Keratinocyte (primary cell): Measurements from ENCODE around the gene C8B. TPM values are rescaled to one million over a fixed set of nuclear protein-coding genes. Genes with fewer than 3 reads are reported as not detected.

ENCODE experiments used
- DNase-seq: peaks from one replicate; pipeline ENCODE4 v3.0.0-alpha.2; 2011; ENCODE audit warnings: low read depth, missing footprints, low spot score
- FAIRE-seq: peaks from 2 replicates; lab custom pipeline; 2011; peaks lifted over from hg19 to GRCh38; lab: Jason Lieb, UNC
- H2AFZ ChIP-seq: 2 replicates; pipeline ENCODE4 v1.6.0; 2012; ENCODE audit warnings: low read length, control low read depth, inconsistent platforms; ENCODE audit not compliant: control insufficient read depth
- H3K27ac ChIP-seq: 2 replicates; pipeline ENCODE4 v1.5.1; 2011; ENCODE audit warnings: low read length; ENCODE audit not compliant: control insufficient read depth, insufficient read depth
- H3K27me3 ChIP-seq: 3 replicates; pipeline ENCODE4 v1.6.0; 2011; ENCODE audit warnings: low read length; ENCODE audit not compliant: control insufficient read depth, insufficient read depth; ENCODE audit errors: extremely low read depth
- H3K36me3 ChIP-seq, 2 experiments: 2 replicates in 1 of 2; 3 replicates in 1 of 2; pipeline ENCODE4 v1.5.1; 2011; ENCODE audit warnings: low read length in 2 of 2, mild to moderate bottlenecking in 1 of 2; ENCODE audit not compliant: control insufficient read depth in 2 of 2, insufficient read depth in 2 of 2; ENCODE audit errors: extremely low read depth in 1 of 2
- H3K4me1 ChIP-seq: 3 replicates; pipeline ENCODE4 v1.5.1; 2011; ENCODE audit warnings: low read length; ENCODE audit not compliant: control insufficient read depth, insufficient read depth; ENCODE audit errors: extremely low read depth
- H3K4me2 ChIP-seq: 3 replicates; pipeline ENCODE4 v1.6.0; 2011; ENCODE audit warnings: low read depth, low read length; ENCODE audit not compliant: control insufficient read depth, insufficient read depth; ENCODE audit errors: extremely low read depth
- H3K4me3 ChIP-seq, 3 experiments: fragments of 200-600 bp in 1 of 3; sonication (generic) in 1 of 3; 2 replicates in 2 of 3; 3 replicates in 1 of 3; pipeline ENCODE4 v1.5.1; 2011 to 2016; ENCODE audit warnings: low read length in 3 of 3, mild to moderate bottlenecking in 3 of 3, control low read depth in 2 of 3, inconsistent platforms in 1 of 3, low read depth in 1 of 3, mixed read lengths in 1 of 3, mixed run types in 1 of 3, moderate library complexity in 1 of 3; ENCODE audit not compliant: control insufficient read depth in 2 of 3, insufficient read depth in 2 of 3; ENCODE audit errors: extremely low read depth in 1 of 3
- H3K79me2 ChIP-seq: 2 replicates; pipeline ENCODE4 v1.6.0; 2012; ENCODE audit warnings: low read length; ENCODE audit not compliant: control insufficient read depth, insufficient read depth
- H3K9ac ChIP-seq: 3 replicates; pipeline ENCODE4 v1.6.0; 2011; ENCODE audit warnings: low read length; ENCODE audit not compliant: control insufficient read depth, insufficient read depth; ENCODE audit errors: extremely low read depth
- H3K9me1 ChIP-seq: 3 replicates; pipeline ENCODE4 v1.6.0; 2011; ENCODE audit warnings: low read length; ENCODE audit not compliant: control insufficient read depth, insufficient read depth; ENCODE audit errors: extremely low read depth
- H3K9me3 ChIP-seq: 2 replicates; pipeline ENCODE4 v1.5.1; 2012; ENCODE audit warnings: low read depth, low read length; ENCODE audit not compliant: control insufficient read depth
- H4K20me1 ChIP-seq: 3 replicates; pipeline ENCODE4 v1.6.0; 2011; ENCODE audit warnings: low read length; ENCODE audit not compliant: control insufficient read depth, insufficient read depth; ENCODE audit errors: extremely low read depth
- CTCF ChIP-seq, 3 experiments: IDR thresholded peaks in 1 of 3; conservative IDR thresholded peaks in 1 of 3; optimal IDR thresholded peaks in 1 of 3; 2 replicates in 2 of 3; 3 replicates in 1 of 3; pipeline versions ENCODE3 to v1.5.1; 2011; ENCODE audit warnings: low read length in 3 of 3, mild to moderate bottlenecking in 3 of 3, moderate library complexity in 2 of 3, control low read depth in 1 of 3, inconsistent platforms in 1 of 3; ENCODE audit not compliant: insufficient read depth in 2 of 3; ENCODE audit errors: extremely low read depth in 1 of 3
- EZH2 ChIP-seq: IDR thresholded peaks from one replicate; pipeline ENCODE4 v1.6.1; 2012; ENCODE audit warnings: inconsistent platforms, mild to moderate bottlenecking, low read length, moderate library complexity
- dilution Hi-C: fragments of 300-500 bp; cut with MboI; formaldehyde crosslinking; loops from one replicate; pipeline ENCODE4 v1.7.0; 2020; ENCODE audit warnings: low sequenced_read_pairs; ENCODE audit not compliant: extremely low pct_ligation_motif_present
- polyA plus RNA-seq, 5 experiments: library from polyadenylated mRNA; depleted of rRNA in 3 of 5; stranded (reverse) in 3 of 5; stranded (forward) in 1 of 5; unstranded in 1 of 5; fragments of >200 nt; gene quantifications; 1 replicate in 1 of 5; 2 replicates in 3 of 5; 3 replicates in 1 of 5; pipeline versions ENCODE4 v1.2.1 to v1.2.3, GENCODE V29; 2011 to 2012; ENCODE audit warnings: missing spikeins in 2 of 5, low read depth in 1 of 5, low replicate concordance in 1 of 5

Gene C8B
- polyA plus RNA-seq, 1 donor (not counting 4 experiments of a cell fraction or from before 2014, with no cell fraction given), result 0.04 TPM

- Histone ChIP-seq H3K27me3 (no peaks in the 10 kb centered on the region), H3K9me3 (no peaks in the 10 kb centered on the region), H3K9me1 (no peaks in the 10 kb centered on the region), H3K79me2 (no peaks in the 10 kb centered on the region), H3K36me3 (no peaks in the 10 kb centered on the region), H2AFZ (no peak overlapping the region), H3K4me3 (no peak overlapping the region), H3K4me1 (no peaks in the 10 kb centered on the region), H3K27ac (no peak overlapping the region), H3K9ac (no peak overlapping the region), H4K20me1 (no peaks in the 10 kb centered on the region), H3K4me2 (no peak overlapping the region)
- no peak for TF ChIP-seq EZH2
- no peak for TF ChIP-seq CTCF (optimal IDR thresholded peaks at IDR 0.05 in 1 of 3, IDR thresholded peaks at IDR 0.05 in 1 of 3, conservative IDR thresholded peaks at IDR 0.05 in 1 of 3; ENCODE audit: extremely low read depth in 1 of 3, insufficient read depth in 2 of 3, low read length in 3 of 3)
- FAIRE-seq, result no peak
- DNase-seq, result no peak
- dilution Hi-C loops, result no loop called here
Observed at GRCh38 chr1:56970280-56970679, 4.5 kb upstream of the C8B start.

- Histone ChIP-seq H2AFZ (no peak overlapping the region), H3K4me3 (no peak overlapping the region), H4K20me1 (no peaks in the 10 kb centered on the region), H3K4me1 (no peaks in the 10 kb centered on the region), H3K4me2 (no peak overlapping the region), H3K36me3 (no peaks in the 10 kb centered on the region), H3K9me3 (no peaks in the 10 kb centered on the region), H3K27me3 (no peaks in the 10 kb centered on the region), H3K27ac (no peak overlapping the region), H3K79me2 (no peaks in the 10 kb centered on the region), H3K9me1 (no peaks in the 10 kb centered on the region), H3K9ac (no peak overlapping the region)
- dilution Hi-C loops, result no loop called here
- TF ChIP-seq CTCF (optimal IDR thresholded peaks at IDR 0.05 in 1 of 3, IDR thresholded peaks at IDR 0.05 in 1 of 3, conservative IDR thresholded peaks at IDR 0.05 in 1 of 3; ENCODE audit: extremely low read depth in 1 of 3, insufficient read depth in 2 of 3, low read length in 3 of 3), result no peak
- TF ChIP-seq EZH2, result no peak
- no peak for DNase-seq
- no peak for FAIRE-seq
Observed at GRCh38 chr1:56968878-56969495, 3.2 kb upstream of the C8B start.
